ENCODE measurements around the gene SH3BGR. TPM values are rescaled to one million over a fixed set of nuclear protein-coding genes. Genes with fewer than 3 reads are reported as not detected.
A peak's percentile ranks its signal among the peaks of the same experiment; 100 is the strongest.

The SH3BGR gene
- total RNA-seq, 1 donor from 2014 or later: 2.3 TPM

DNA sequence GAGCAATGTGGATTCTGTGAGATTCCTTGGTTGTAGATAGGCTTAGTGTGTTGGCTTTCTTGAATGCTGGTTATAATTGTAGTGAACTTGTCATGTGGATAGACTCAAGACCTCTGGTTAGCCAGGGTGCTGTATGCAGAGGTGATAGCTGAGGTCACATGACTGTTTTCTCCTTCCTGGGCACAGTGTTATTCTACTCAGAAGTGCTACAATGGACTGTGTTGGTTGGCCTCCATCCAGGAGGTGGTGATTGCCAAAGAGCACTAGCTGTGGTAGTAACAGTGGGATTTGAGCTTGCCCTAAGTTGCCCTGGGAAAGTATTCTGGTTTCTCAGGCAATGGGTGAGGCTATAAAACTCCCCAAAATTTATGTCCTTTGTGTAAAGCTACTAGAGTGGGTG lies 71.6 kb downstream of the SH3BGR start:
- Mint-ChIP-seq H3K27ac (ENCODE audit: unreplicated experiment) (peak overlapping the region; percentile 68), H3K4me1 (peaks cover 25% of the 10 kb centered on the region)

DNA sequence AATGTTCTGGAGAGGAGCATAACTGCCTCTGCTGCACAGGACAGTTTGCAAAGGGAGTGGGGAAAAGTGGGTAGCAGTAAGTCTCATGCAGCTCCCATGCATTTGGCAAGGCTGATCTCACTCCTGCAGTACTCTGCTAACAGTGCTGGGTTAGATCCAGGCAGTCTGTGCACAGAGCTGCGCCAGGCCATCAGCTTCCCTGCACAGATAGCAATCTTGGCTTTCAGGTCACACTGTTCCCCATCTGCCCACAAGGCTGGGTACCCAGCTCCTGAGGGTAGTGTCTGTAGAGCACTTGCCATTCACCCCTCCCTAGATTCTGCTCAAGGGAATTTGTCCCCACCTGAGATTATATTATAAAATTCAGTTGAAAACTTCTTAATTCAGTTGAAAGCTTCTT lies 72.1 kb downstream of the SH3BGR start:
- TF ChIP-seq, protein P1, sequence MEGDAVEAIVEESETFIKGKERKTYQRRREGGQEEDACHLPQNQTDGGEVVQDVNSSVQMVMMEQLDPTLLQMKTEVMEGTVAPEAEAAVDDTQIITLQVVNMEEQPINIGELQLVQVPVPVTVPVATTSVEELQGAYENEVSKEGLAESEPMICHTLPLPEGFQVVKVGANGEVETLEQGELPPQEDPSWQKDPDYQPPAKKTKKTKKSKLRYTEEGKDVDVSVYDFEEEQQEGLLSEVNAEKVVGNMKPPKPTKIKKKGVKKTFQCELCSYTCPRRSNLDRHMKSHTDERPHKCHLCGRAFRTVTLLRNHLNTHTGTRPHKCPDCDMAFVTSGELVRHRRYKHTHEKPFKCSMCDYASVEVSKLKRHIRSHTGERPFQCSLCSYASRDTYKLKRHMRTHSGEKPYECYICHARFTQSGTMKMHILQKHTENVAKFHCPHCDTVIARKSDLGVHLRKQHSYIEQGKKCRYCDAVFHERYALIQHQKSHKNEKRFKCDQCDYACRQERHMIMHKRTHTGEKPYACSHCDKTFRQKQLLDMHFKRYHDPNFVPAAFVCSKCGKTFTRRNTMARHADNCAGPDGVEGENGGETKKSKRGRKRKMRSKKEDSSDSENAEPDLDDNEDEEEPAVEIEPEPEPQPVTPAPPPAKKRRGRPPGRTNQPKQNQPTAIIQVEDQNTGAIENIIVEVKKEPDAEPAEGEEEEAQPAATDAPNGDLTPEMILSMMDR (conservative IDR thresholded peaks at IDR 0.05): no peak
- DNase-seq (ENCODE audit: low read depth, low spot score): no peak
- Mint-ChIP-seq H3K9me3 (no peaks in the 10 kb centered on the region), H3K4me3 (no peak overlapping the region), H3K4me1 (peaks cover 23% of the 10 kb centered on the region), H3K36me3 (ENCODE audit: low read depth) (no peaks in the 10 kb centered on the region), H3K27me3 (ENCODE audit: low read depth) (peaks cover 27% of the 10 kb centered on the region), H3K27ac (ENCODE audit: unreplicated experiment) (no peak overlapping the region)

More for the DNA sequence above, 71.6 kb downstream of the SH3BGR start:
- TF ChIP-seq, protein P1 (conservative IDR thresholded peaks at IDR 0.05): no peak
- Mint-ChIP-seq H3K36me3 (ENCODE audit: low read depth) (no peaks in the 10 kb centered on the region), H3K27me3 (ENCODE audit: low read depth) (peaks cover 29% of the 10 kb centered on the region), H3K4me3 (no peak overlapping the region), H3K9me3 (no peaks in the 10 kb centered on the region)
- DNase-seq (ENCODE audit: low read depth, low spot score): no peak

DNA sequence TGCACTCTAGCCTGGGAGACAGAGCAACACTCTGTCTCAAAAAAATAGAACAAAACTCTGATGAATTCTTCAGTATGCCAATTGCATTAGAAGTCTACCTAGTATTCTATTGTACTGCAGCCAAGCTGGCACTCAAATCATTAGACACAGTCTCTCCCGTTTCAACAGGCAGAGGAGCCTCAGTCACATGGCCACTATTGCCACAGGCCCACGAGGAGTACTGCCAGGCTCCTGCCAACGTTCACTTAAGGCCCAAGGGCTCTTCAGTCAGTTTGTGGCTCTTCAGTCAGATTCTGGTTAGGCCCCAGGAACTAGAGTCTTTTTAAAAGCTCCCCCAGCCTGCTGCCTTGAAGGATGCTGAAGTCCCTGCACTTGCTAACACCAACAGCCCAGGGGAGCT lies 73.4 kb downstream of the SH3BGR start:
- DNase-seq (ENCODE audit: low read depth, low spot score): no peak
- peaks cover 28% of the 10 kb centered on the region for H3K4me1 Mint-ChIP-seq
- no peak overlapping the region for H3K27ac Mint-ChIP-seq (ENCODE audit: unreplicated experiment)
- H3K9me3 Mint-ChIP-seq: no peaks in the 10 kb centered on the region
- H3K36me3 Mint-ChIP-seq (ENCODE audit: low read depth): no peaks in the 10 kb centered on the region
- TF ChIP-seq, protein P1 (conservative IDR thresholded peaks at IDR 0.05): no peak
- H3K4me3 Mint-ChIP-seq: no peak overlapping the region
- peaks cover 22% of the 10 kb centered on the region for H3K27me3 Mint-ChIP-seq (ENCODE audit: low read depth)

DNA sequence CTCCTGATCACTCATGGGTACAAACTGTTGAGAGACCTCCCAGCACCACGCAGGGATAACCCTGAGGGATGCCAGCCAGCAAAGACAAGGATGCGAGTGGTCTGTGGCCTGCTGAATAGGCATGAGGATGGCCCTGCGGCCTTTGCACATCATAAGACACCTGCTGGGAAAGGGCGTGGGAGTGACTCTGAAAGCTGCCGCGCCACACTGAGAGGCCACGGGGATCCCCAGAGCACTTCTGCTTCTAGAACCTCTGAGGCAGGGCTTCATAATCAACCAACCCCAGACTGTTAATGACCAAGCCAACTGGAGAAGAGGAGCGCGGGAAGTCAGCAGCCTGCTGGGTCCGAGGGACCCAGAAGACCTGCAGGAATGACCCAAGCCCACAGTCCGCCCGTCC lies 73.8 kb downstream of the SH3BGR start:
- Mint-ChIP-seq H3K4me3 (no peak overlapping the region), H3K27ac (ENCODE audit: unreplicated experiment) (no peak overlapping the region)

DNA sequence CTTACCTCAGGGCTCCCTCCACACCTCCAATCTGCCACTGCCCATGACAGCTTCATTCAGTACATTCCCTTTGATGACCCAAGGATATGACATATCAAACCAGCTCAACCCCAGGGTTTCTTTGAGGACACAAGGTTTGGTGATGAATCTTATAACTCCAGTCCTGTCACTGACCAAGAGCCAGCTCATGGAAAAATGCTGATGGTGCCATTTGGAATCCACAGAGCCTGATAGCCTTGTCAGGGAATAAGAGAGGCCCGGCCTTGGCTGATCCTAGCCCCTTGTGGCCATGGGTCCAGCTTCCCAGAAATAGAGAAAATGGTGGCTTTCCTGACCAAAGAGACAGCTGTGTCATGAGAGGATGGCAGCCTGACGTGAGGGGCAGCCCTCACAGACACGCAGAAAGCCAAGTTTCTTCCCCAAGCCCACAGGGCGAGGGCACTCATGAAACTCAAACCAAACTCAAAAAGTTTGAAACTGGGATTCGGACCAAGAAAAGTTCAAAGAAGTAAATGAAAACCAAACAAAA lies 75.4 kb downstream of the SH3BGR start:
- TF ChIP-seq, protein P1 (conservative IDR thresholded peaks at IDR 0.05): no peak
- DNase-seq (ENCODE audit: low read depth, low spot score): no peak
- no peaks in the 10 kb centered on the region for H3K36me3 Mint-ChIP-seq (ENCODE audit: low read depth)
- H3K27ac Mint-ChIP-seq (ENCODE audit: unreplicated experiment): no peak overlapping the region
- H3K9me3 Mint-ChIP-seq: no peaks in the 10 kb centered on the region
- peaks cover 13% of the 10 kb centered on the region for H3K27me3 Mint-ChIP-seq (ENCODE audit: low read depth)
- no peak overlapping the region for H3K4me3 Mint-ChIP-seq
- H3K4me1 Mint-ChIP-seq: peaks cover 44% of the 10 kb centered on the region

More for the DNA sequence above, 73.8 kb downstream of the SH3BGR start:
- Mint-ChIP-seq H3K27me3 (ENCODE audit: low read depth) (peaks cover 22% of the 10 kb centered on the region), H3K36me3 (ENCODE audit: low read depth) (no peaks in the 10 kb centered on the region), H3K9me3 (no peaks in the 10 kb centered on the region), H3K4me1 (peaks cover 29% of the 10 kb centered on the region)
- DNase-seq (ENCODE audit: low read depth, low spot score): no peak
- TF ChIP-seq, protein P1 (conservative IDR thresholded peaks at IDR 0.05): no peak
